ENCODE data around the gene MAP2K6. TPM values are rescaled to one million over a fixed set of nuclear protein-coding genes. Genes with fewer than 3 reads are reported as not detected.

The MAP2K6 gene
- total RNA-seq, 1 experiment from 2014 or later: 12.2 TPM

DNA sequence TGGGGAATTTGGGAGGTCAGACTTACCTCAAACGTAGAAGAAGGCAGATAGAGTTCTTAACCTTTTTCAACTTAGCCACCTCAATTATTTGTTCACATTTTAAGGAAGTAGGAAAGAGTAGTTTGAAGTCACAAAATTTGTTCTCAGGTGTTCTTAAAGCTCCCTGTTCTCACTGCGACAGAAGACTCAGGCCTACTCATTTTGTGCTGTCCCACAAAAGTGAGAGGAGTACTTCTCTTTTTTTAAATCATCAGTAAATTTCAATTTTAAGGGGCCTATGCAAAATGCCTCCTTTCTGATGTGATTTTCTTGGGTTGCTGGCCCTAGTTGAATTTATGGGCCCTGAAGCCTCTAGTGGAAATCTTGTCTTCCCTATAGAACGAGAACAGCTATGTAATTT is 133.4 kb downstream of the MAP2K6 start:
- 0 out of 2 replicates have a peak, but pooled peaks cover 3% of the 10 kb centered on the region for H3K9me3 ChIP-seq (ENCODE audit: low read length)
- no peak overlapping the region for H3K9ac ChIP-seq (ENCODE audit: low read length)
- H3K4me3 ChIP-seq (ENCODE audit: low read length): no peak overlapping the region
- H3K27me3 ChIP-seq (ENCODE audit: low read length): no peaks in the 10 kb centered on the region
- H3F3A ChIP-seq (ENCODE audit: low read length, unreplicated experiment): no peaks in the 10 kb centered on the region
- H4K20me1 ChIP-seq (ENCODE audit: low read length): no peaks in the 10 kb centered on the region
- DNase-seq (no peak), ATAC-seq (no peak)
- ChIA-PET POLR2A (ENCODE audit: unreplicated experiment) (no interaction called here), CTCF (no interaction called here)
- H3K36me3 ChIP-seq (ENCODE audit: low read depth, low read length): 0 out of 2 replicates have a peak, but pooled peaks cover under 1% of the 10 kb centered on the region
- H3K27ac ChIP-seq (ENCODE audit: low read length): no peak overlapping the region
- intact Hi-C loops (cut with micrococcal nuclease): no loop called here
- peaks cover 13% of the 10 kb centered on the region for H3K4me1 ChIP-seq (ENCODE audit: insufficient read depth, low read length)
- no peaks in the 10 kb centered on the region for H3K79me2 ChIP-seq (ENCODE audit: low read length)
- no peaks in the 10 kb centered on the region for H3K9me2 ChIP-seq (replicated peaks; ENCODE audit: low read length)
- H2AFZ ChIP-seq (ENCODE audit: low read length): no peak overlapping the region
- BruUV-seq (replicated peaks): no TSS peak
- TF ChIP-seq EZH2 (IDR thresholded peaks at IDR 0.05; ENCODE audit: low read length, unreplicated experiment): no peak
- no peak for TF ChIP-seq EZH2phosphoT487 (IDR thresholded peaks at IDR 0.05; ENCODE audit: borderline replicate concordance, low read length)
- TF ChIP-seq, protein P1, sequence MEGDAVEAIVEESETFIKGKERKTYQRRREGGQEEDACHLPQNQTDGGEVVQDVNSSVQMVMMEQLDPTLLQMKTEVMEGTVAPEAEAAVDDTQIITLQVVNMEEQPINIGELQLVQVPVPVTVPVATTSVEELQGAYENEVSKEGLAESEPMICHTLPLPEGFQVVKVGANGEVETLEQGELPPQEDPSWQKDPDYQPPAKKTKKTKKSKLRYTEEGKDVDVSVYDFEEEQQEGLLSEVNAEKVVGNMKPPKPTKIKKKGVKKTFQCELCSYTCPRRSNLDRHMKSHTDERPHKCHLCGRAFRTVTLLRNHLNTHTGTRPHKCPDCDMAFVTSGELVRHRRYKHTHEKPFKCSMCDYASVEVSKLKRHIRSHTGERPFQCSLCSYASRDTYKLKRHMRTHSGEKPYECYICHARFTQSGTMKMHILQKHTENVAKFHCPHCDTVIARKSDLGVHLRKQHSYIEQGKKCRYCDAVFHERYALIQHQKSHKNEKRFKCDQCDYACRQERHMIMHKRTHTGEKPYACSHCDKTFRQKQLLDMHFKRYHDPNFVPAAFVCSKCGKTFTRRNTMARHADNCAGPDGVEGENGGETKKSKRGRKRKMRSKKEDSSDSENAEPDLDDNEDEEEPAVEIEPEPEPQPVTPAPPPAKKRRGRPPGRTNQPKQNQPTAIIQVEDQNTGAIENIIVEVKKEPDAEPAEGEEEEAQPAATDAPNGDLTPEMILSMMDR (conservative IDR thresholded peaks at IDR 0.05; ENCODE audit: low read depth, low read length): no peak
- no peak overlapping the region for H3K4me2 ChIP-seq (ENCODE audit: low read length)

GRCh38 chr17:69551212-69552010 is 136.9 kb downstream of the MAP2K6 start:
- no peak overlapping the region for H3K9ac ChIP-seq (ENCODE audit: low read length)
- DNase-seq (peak; percentile 68), ATAC-seq (peak; percentile 100)
- peak overlapping the region; percentile 13; the same call in 1 of the 2 replicates for H3K4me2 ChIP-seq (ENCODE audit: low read length)
- no peak overlapping the region for H2AFZ ChIP-seq (ENCODE audit: low read length)
- TF ChIP-seq, protein P1 (conservative IDR thresholded peaks at IDR 0.05; ENCODE audit: low read depth, low read length): no peak
- TF ChIP-seq EZH2phosphoT487 (IDR thresholded peaks at IDR 0.05; ENCODE audit: borderline replicate concordance, low read length): no peak
- no peak for TF ChIP-seq EZH2 (IDR thresholded peaks at IDR 0.05; ENCODE audit: low read length, unreplicated experiment)
- H3K27ac ChIP-seq (ENCODE audit: low read length): peak overlapping the region; percentile 15; the same call in 1 of the 2 replicates
- H3K4me1 ChIP-seq (ENCODE audit: insufficient read depth, low read length): peaks cover 13% of the 10 kb centered on the region
- H3F3A ChIP-seq (ENCODE audit: low read length, unreplicated experiment): no peaks in the 10 kb centered on the region
- no peaks in the 10 kb centered on the region for H3K9me2 ChIP-seq (replicated peaks; ENCODE audit: low read length)
- no peaks in the 10 kb centered on the region for H3K27me3 ChIP-seq (ENCODE audit: low read length)
- H3K79me2 ChIP-seq (ENCODE audit: low read length): no peaks in the 10 kb centered on the region
- intact Hi-C loops (cut with micrococcal nuclease): no loop called here
- H3K9me3 ChIP-seq (ENCODE audit: low read length): 0 out of 2 replicates have a peak, but pooled peaks cover 10% of the 10 kb centered on the region
- no peaks in the 10 kb centered on the region for H4K20me1 ChIP-seq (ENCODE audit: low read length)
- CTCF ChIA-PET: interaction anchor here (0.6 kb wide), 1 partner anchor 196 kb away, joined by 3 read pairs; no protein-coding TSS in a partner anchor
- BruUV-seq (replicated peaks): no TSS peak
- no peak overlapping the region for H3K4me3 ChIP-seq (ENCODE audit: low read length)
- peaks cover 10% of the 10 kb centered on the region; the same call in 1 of the 2 replicates for H3K36me3 ChIP-seq (ENCODE audit: low read depth, low read length)
- POLR2A ChIA-PET (ENCODE audit: unreplicated experiment): interaction anchor here (0.6 kb wide), 1 partner anchor 159 kb away, joined by 4 read pairs; no protein-coding TSS in a partner anchor

All from PC-3 (cell line).